GM12892 (cell line): ENCODE data around the gene JAG2.

ENCODE experiments used
- DNase-seq: peaks from one replicate; pipeline ENCODE4 v3.0.0; 2011; ENCODE audit not compliant: insufficient read length
- FAIRE-seq: peaks from 2 replicates; lab custom pipeline; 2011; peaks lifted over from hg19 to GRCh38; lab: Jason Lieb, UNC
- POLR2A ChIP-seq: IDR thresholded peaks from 2 replicates; pipeline ENCODE4 v1.6.1; 2011; ENCODE audit warnings: low read depth, low read length, control low read depth
- POLR2AphosphoS5 ChIP-seq: IDR thresholded peaks from 2 replicates; pipeline ENCODE4 v1.6.1; 2011; ENCODE audit warnings: low read depth, low read length, control low read depth
- TAF1 ChIP-seq: IDR thresholded peaks from 2 replicates; pipeline ENCODE4 v1.6.1; 2011; ENCODE audit warnings: low read depth, mild to moderate bottlenecking, control low read depth, low read length, borderline replicate concordance

Gene JAG2

DNA sequence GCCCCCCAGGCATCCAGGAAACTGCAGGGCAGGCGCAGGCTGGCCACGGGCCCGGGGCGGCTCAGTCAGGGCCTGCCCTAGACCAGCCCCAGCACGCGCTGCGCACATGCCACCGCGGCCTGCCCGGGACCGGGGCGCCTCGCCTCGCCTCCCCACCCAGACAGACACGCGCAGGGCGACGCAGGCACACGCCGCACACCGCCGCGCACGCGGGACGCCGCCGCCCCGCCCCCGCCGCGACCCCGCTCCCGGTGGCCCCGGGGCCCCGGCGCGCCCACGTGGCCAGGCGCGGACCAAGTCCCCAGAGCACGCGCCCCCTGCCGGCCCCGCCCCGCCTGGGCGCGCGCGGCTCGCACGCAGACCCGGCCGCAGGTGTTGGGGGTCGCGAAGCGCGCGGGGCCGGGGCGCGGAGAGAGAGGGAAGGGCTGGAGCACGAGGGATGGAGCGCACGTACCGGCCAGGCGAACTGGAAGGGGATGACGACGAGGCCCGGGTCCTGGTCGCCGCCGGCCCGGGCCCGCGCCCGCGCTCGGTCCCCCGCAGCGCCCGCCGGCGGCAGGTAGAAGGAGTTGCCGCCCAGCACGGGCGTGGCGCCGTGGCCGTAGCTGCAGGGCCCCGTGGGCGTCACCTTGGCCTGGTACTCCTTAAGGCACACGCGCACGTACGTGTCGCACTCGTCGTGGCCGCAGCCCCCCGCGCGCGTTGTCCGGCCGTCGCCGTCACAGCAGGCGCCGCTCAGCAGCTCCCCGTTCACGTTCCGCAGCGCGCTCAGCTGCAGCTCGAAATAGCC is 1.1 kb downstream of the JAG2 start:
- no peak for DNase-seq

DNA sequence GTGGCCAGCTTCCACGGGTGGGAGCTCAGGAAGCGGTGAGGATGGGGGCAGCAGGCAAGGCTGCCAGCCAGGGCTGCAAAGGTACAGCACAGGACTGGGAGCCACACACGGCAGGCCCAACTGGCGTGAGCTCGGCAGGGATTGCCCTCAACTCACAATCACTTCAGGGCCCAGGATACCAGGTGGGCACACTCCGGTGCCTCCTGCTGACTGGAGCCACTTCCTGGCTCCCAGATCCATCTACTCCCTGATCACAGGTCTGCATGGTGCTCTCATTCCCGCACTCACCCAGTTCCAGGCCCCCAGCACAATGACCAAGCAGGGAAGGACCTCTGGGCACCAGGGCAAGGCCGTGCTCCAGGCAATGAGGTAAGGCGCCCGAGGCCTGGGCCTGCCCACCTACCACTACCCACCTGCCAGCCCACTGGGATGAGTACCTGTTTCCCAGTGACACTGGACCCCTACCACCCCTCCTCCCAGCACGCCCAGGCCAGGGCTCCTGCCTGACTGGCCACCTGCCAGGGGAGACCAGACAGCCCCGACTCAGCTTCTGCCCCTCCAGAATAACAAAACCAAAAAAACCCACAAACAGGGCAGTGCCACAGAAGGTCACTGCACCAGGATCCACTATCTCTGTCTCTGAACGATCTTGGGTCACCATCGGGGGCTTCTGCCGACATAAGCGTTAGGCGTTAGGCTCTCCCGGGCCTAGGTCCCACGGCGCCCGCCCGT is 1.8 kb downstream of the JAG2 start:
- TF ChIP-seq POLR2A, result no peak
- no peak for TF ChIP-seq TAF1
- no peak for TF ChIP-seq POLR2AphosphoS5
- DNase-seq (no peak), FAIRE-seq (no peak)

More for the DNA sequence above, 1.1 kb downstream of the JAG2 start:
- FAIRE-seq, result no peak
- TF ChIP-seq TAF1, result no peak

DNA sequence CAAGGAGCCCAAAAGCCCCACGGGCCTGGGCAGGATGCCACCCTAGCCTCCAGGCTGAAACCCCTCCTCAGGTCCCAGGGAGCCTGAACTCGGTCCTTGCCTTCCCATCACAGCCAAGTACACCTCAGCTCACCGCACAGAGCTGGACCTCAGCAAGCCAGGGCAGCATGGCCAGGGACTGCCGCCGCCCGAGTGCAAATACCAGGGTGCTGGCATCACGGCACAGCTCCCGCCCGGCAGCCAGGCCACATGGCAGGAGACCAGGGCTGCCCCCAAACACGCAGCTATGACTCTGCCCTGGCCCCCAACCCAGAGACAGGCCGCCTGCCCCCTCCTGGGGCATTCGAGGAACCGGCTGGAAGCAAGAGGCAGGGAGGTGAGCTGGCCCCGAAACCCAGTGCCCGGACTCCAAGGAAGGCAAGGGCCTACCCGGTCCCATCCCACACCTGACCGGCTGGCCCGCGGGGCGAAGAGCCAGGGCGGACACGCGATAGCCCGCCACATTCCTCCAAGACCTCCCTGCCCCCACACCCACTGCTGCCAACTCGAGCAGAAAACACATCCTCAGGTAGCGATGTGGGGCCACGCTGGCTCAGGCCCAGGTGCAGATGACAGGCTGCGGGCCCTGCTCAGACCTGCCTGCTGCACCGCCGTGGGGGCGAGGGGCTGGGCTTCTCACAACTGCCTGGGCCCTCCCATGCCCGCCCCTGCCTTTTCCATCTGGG is 2.7 kb downstream of the JAG2 start:
- DNase-seq (no peak), FAIRE-seq (no peak)
- no peak for TF ChIP-seq TAF1
- no peak for TF ChIP-seq POLR2AphosphoS5
- TF ChIP-seq POLR2A, result no peak

DNA sequence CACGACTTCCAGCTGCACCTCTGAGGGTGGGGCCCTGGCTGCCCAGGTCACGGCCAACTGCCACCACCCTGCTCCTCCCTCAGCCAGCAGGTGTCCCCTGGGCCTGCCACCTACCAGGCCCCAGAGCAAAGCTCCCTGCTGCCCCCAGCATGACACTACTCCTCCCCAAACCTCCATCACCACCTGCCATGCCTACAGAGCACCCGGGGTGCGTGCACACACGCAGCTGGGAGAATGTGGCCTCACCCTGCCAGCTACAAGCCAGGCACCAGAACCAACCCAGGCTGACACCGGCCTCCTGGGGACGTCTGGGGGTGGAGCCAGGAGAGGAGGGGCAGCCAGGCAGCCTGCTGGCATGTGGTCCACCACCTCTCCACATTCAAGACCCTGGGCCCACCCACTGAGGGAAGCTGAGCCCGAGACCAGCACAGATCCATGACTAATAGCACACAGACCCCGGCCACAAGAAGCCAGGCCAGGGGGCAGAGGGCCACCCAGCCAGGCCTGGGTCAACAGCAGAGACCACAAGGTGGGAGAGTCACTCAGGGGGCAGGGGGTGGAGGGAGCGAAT is 3.4 kb downstream of the JAG2 start:
- TF ChIP-seq TAF1 (no peak), POLR2AphosphoS5 (no peak), POLR2A (no peak)
- DNase-seq (no peak), FAIRE-seq (no peak)

DNA sequence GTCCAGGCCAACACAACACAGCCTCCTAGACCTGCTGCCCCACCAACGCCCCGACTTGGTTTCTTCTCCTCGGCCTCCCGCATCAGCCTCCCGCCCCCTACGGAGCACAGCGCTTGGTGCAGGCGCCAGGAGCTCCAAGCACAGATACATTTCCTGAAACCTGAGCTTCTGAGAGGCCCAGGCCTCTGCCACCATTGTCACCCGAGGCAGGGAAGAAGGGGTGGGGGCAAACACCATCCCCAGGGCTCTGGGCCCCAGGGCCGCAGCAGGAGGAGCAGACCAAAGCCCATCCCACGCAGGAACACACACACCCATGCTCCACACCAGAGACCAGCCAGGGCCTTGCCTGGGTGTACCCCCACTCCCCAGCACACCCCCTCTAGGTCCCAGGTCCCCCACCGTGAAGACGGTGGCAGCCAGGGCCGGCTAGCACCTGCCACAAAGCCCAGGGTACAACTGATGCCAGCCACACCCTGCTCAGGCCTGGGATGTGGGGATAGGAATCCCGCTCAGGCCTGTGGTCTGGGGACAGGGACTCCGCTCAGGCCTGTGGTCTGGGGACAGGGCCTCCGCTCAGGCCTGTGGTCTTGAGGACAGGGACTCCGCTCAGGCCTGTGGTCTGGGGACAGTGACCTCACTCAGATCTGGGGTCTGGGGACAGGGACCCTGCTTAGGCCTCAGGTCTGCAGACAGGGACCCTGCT is 5.4 kb downstream of the JAG2 start:
- no peak for TF ChIP-seq TAF1
- no peak for TF ChIP-seq POLR2AphosphoS5
- no peak for TF ChIP-seq POLR2A
- DNase-seq, result no peak
- FAIRE-seq, result no peak

- DNase-seq (no peak), FAIRE-seq (no peak)
- no peak for TF ChIP-seq TAF1
- TF ChIP-seq POLR2A, result no peak
These were observed 6.0 kb downstream of the JAG2 start for GRCh38 chr14:105162669-105162979.

GRCh38 chr14:105161964-105162668 is 6.5 kb downstream of the JAG2 start:
- no peak for FAIRE-seq
- no peak for DNase-seq
- no peak for TF ChIP-seq TAF1
- no peak for TF ChIP-seq POLR2A
- no peak for TF ChIP-seq POLR2AphosphoS5

- DNase-seq (no peak), FAIRE-seq (no peak)
- TF ChIP-seq POLR2A (no peak), POLR2AphosphoS5 (no peak), TAF1 (no peak)
These were observed 7.3 kb downstream of the JAG2 start for GRCh38 chr14:105161309-105161708.

- TF ChIP-seq POLR2AphosphoS5 (no peak), TAF1 (no peak), POLR2A (no peak)
- FAIRE-seq, result no peak
- no peak for DNase-seq
These were observed 7.8 kb downstream of the JAG2 start for GRCh38 chr14:105160776-105161175.

DNA sequence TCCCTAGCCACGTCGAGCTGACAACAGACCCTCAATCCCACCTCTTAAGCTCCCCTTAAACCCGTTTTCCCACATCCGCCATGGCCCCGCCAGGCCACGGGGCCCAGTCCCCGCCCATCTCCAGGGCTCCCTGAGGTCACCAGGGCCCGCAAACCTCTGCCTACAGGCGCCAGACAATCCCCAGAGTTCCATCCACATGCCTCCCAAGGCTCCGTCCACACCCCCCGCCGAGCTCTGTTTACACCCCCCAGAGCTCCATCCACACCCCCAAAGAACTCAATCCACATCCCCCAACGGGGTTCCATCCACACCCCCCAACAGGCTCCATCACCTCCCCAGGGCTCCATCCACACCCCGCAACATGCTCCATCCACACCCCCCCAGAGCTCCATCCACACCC is 9.2 kb downstream of the JAG2 start:
- FAIRE-seq, result no peak
- DNase-seq, result no peak
- TF ChIP-seq POLR2A (no peak), POLR2AphosphoS5 (no peak), TAF1 (no peak)
